ENCODE measurements around the gene MEPE.

Gene MEPE

GRCh38 chr4:87844452-87844851, 11.7 kb downstream of the MEPE start:
- no peak for DNase-seq

- DNase-seq = no peak
These were observed 13.5 kb downstream of the MEPE start for GRCh38 chr4:87846226-87846625.

- DNase-seq = peak; percentile 22
These were observed 16.0 kb downstream of the MEPE start for GRCh38 chr4:87848622-87849351.

- DNase-seq = no peak
These were observed 16.8 kb downstream of the MEPE start for GRCh38 chr4:87849612-87850011.

- DNase-seq = no peak
These were observed 18.6 kb downstream of the MEPE start for GRCh38 chr4:87851332-87851731.

GRCh38 chr4:87851953-87852352, 19.2 kb downstream of the MEPE start:
- DNase-seq = no peak

GRCh38 chr4:87853108-87853507, 20.3 kb downstream of the MEPE start:
- DNase-seq = no peak

- no peak for DNase-seq
These were observed 21.1 kb downstream of the MEPE start for GRCh38 chr4:87853891-87854290.

- no peak for DNase-seq
These were observed 22.8 kb downstream of the MEPE start for GRCh38 chr4:87855559-87855958.

GRCh38 chr4:87856816-87857215, 24.0 kb downstream of the MEPE start:
- DNase-seq = no peak

- no peak for DNase-seq
These were observed 25.0 kb downstream of the MEPE start for GRCh38 chr4:87857789-87858188.

- DNase-seq = no peak
These were observed 29.5 kb downstream of the MEPE start for GRCh38 chr4:87862236-87862635.

- no peak for DNase-seq
These were observed 30.7 kb downstream of the MEPE start for GRCh38 chr4:87863486-87863885.

- DNase-seq = no peak
These were observed 31.6 kb downstream of the MEPE start for GRCh38 chr4:87864321-87864720.

GRCh38 chr4:87865288-87865687, 32.5 kb downstream of the MEPE start:
- no peak for DNase-seq

- no peak for DNase-seq
These were observed 33.3 kb downstream of the MEPE start for GRCh38 chr4:87865960-87866598.

GRCh38 chr4:87868522-87868921, 35.8 kb downstream of the MEPE start:
- no peak for DNase-seq

- no peak for DNase-seq
These were observed 39.3 kb downstream of the MEPE start for GRCh38 chr4:87872028-87872427.

- DNase-seq = no peak
These were observed 42.4 kb downstream of the MEPE start for GRCh38 chr4:87875191-87875590.

- DNase-seq = no peak
These were observed 47.3 kb downstream of the MEPE start for GRCh38 chr4:87880106-87880505.

- no peak for DNase-seq
These were observed 48.3 kb downstream of the MEPE start for GRCh38 chr4:87881115-87881514.

- no peak for DNase-seq
These were observed 49.6 kb downstream of the MEPE start for GRCh38 chr4:87882321-87882720.

GRCh38 chr4:87882861-87883260, 50.1 kb downstream of the MEPE start:
- DNase-seq = no peak

GRCh38 chr4:87884976-87885549, 52.3 kb downstream of the MEPE start:
- DNase-seq = no peak
